ENCODE data around the gene ANKDD1B.
"Not testable (repeated sequence)": the region's sequence is repeated elsewhere in the genome, so short reads cannot be mapped to it uniquely, and the experiment has no call there.

ANKDD1B gene

GRCh38 chr5:75584641-75585040, 26.6 kb upstream of the ANKDD1B start:
- peak; percentile 55 for TF ChIP-seq CTCF (conservative IDR thresholded peaks at IDR 0.05; ENCODE audit: low read depth, low read length)
- DNase-seq (ENCODE audit: low read depth) = peak; percentile 41
- no peak overlapping the region for H3K4me3 ChIP-seq (ENCODE audit: low read depth, low read length)

DNA sequence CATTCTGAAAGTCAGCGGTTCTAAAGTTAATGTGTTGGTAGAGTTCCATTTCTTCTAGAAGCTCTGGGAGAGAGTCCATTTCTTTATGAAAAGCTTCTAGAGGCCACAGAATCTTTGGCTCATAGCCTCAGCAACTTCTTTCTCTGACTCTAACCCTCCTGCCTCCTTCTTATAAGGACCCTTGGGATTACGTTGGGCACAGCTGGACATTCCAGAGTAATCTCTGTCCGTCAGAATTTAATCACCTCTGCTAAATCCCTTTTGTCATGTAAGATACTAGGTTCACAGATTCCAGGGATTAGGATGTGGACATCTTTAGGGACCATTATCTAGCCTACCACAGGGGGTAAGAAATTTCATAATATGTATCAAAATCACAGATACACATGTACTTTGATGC, 22.6 kb upstream of the ANKDD1B start:
- DNase-seq (ENCODE audit: low read depth) = peak; percentile 22
- no peak overlapping the region for H3K4me3 ChIP-seq (ENCODE audit: low read depth, low read length)
- no peak for TF ChIP-seq CTCF (conservative IDR thresholded peaks at IDR 0.05; ENCODE audit: low read depth, low read length)

DNA sequence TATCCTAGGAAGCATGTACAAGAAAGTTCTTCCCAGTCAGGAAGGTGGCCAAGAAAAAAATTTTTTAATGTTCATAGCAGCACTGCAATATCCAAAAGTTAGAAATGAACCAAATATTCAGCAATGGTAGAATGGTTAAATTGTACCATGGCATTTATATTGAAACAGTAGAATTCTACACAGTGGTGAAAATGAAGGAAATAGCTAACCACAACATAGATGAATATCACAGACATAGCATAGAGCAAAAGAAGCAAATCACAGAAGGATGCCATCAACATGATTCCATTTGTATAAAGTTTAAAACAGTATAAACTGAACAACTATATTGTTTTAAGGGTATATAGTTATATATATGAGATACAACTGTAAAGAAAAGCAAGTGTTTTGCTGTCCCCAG, 10.7 kb upstream of the ANKDD1B start:
- no peak for DNase-seq (ENCODE audit: low read depth)
- H3K4me3 ChIP-seq (ENCODE audit: low read depth, low read length) = no peak overlapping the region
- no peak for TF ChIP-seq CTCF (conservative IDR thresholded peaks at IDR 0.05; ENCODE audit: low read depth, low read length)

DNA sequence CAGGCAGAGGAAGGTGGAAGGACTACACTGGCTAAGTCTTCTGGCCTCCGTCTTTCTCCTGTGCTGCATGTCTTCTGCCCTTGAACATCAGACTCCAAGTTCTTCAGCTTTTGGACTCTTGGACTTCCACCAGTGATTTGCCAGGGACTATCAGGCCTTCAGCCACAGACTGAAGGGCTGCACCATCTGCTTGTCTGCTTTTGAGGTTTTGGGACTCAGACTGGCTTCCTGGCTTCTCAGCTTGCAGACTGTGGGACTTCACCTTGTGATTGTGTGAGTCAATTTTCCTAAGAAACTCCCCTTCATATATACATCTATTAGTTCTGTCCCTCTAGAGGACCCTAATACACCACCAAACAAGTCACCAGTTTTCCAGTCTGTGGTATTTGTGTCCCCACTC, 9.7 kb upstream of the ANKDD1B start:
- H3K4me3 ChIP-seq (ENCODE audit: low read depth, low read length) = no peak overlapping the region
- no peak for TF ChIP-seq CTCF (conservative IDR thresholded peaks at IDR 0.05; ENCODE audit: low read depth, low read length)
- DNase-seq (ENCODE audit: low read depth) = peak; percentile 44

DNA sequence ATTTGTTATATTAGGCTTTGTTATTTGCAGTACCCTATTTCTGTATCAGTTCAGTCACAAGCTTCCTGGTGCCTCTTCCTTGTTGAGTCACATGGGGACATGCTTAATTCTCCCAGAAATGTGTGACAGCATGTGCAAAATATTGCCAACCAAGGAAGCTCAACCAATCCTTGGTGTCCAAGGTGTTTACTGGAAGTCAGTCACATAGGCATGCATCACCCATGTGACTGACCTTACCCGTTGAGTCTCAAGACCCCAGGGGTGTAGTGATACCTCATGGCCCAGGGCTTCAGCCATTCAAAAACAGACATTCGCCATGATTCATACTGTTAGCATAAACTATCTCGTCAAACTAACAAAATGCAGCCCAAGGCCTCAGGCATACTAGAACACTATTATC, 9.3 kb upstream of the ANKDD1B start:
- no peak overlapping the region for H3K4me3 ChIP-seq (ENCODE audit: low read depth, low read length)
- peak; percentile 74 for DNase-seq (ENCODE audit: low read depth)
- no peak for TF ChIP-seq CTCF (conservative IDR thresholded peaks at IDR 0.05; ENCODE audit: low read depth, low read length)

- no peak overlapping the region for H3K4me3 ChIP-seq (ENCODE audit: low read depth, low read length)
- DNase-seq (ENCODE audit: low read depth) = peak; percentile 41
- no peak for TF ChIP-seq CTCF (conservative IDR thresholded peaks at IDR 0.05; ENCODE audit: low read depth, low read length)
These were observed 7.9 kb upstream of the ANKDD1B start for GRCh38 chr5:75603371-75603770.

DNA sequence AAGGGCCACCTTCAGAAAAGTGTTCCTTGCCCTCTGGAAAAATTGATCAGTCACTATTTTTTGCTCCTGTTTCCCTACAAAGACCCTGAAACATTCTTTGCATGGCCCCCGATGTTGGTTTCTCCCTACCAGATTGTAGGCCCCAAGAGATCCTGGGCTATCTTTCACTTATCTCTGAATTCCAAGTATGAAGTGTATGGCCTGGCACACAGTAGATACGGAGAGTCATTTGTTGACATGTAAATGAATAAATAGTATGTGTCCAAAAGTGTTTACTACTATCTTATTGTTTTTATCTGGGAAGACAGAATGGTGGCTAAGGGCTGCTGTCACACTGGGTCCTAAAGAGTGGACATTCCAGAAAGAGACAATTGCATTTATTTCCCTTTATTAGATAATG, 7.4 kb upstream of the ANKDD1B start:
- no peak for DNase-seq (ENCODE audit: low read depth)
- no peak for TF ChIP-seq CTCF (conservative IDR thresholded peaks at IDR 0.05; ENCODE audit: low read depth, low read length)

DNA sequence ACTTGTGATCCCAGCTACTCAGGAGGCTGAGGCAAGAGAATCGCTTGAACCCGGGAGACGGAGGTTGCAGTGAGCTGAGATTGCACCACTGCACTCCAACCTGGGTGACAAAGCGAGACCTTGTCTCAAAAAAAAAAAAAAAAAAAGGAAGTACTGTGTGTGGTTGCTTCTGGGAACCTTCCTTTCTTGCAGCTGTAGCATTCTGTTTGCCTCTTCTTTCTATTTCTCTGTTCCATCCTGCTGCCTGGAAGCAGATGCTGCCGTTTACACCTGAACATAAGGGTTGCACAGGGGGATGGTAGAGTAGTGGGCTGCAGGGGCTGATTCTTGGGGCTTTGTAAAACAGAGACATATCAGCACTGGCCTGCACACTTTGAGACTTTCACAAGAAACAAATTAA, 3.9 kb upstream of the ANKDD1B start:
- H3K4me3 ChIP-seq (ENCODE audit: low read depth, low read length); DNase-seq (ENCODE audit: low read depth): not testable (repeated sequence)

More for the DNA sequence above, 7.4 kb upstream of the ANKDD1B start:
- H3K4me3 ChIP-seq (ENCODE audit: low read depth, low read length) = no peak overlapping the region

Data from choroid plexus epithelial cell (primary cell).